HG03025 (cell line): ENCODE data around the gene EPB41L5.
"Not testable (repeated sequence)": the region's sequence is repeated elsewhere in the genome, so short reads cannot be mapped to it uniquely, and the experiment has no call there.

Experiments used
- ATAC-seq: cut with Tn5 transposase; IDR thresholded peaks from one replicate; pipeline ENCODE4 v1.9.1; 2021; ENCODE audit warnings: mild to moderate bottlenecking, moderate library complexity; ENCODE audit not compliant: unreplicated experiment, low FRiP score

Gene EPB41L5

DNA sequence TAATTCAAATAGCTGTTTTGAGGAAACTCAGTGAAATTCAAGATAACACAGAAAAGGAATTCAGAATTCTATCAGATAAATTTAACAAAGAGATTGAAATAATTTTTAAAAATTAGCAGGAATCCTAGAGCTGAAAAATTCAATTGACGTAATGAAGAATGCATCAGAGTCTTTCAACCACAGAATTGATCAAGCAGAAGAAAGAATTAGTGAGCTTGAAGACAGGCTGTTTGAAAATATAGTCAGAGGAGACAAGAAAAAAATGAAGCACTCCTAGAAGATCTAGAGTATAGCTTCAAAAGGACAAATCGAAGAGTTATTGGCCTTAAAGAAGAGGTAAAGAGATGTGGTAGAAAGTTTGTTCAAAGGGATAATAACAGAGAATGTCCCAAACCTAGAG lies 122.1 kb downstream of the EPB41L5 start:
- ATAC-seq = not testable (repeated sequence)

DNA sequence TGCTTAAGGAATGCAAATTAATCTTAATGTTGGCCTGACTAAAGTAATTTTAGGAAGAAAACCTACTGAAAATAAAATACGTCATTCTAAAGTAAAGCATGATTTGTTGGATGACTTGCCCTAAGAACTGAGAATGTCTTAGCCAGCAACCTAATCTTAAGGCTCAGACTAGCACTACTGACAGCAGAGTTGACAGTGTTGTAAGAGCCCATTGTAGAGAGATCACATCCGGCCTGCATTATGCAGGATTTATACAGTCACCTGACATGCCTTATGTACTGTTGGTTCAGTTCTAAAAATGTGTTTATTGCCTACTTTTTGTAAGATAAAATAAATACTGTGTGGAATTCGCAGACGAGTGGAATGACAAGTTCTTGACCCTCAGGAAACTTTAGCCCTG lies 128.0 kb downstream of the EPB41L5 start:
- no peak for ATAC-seq

DNA sequence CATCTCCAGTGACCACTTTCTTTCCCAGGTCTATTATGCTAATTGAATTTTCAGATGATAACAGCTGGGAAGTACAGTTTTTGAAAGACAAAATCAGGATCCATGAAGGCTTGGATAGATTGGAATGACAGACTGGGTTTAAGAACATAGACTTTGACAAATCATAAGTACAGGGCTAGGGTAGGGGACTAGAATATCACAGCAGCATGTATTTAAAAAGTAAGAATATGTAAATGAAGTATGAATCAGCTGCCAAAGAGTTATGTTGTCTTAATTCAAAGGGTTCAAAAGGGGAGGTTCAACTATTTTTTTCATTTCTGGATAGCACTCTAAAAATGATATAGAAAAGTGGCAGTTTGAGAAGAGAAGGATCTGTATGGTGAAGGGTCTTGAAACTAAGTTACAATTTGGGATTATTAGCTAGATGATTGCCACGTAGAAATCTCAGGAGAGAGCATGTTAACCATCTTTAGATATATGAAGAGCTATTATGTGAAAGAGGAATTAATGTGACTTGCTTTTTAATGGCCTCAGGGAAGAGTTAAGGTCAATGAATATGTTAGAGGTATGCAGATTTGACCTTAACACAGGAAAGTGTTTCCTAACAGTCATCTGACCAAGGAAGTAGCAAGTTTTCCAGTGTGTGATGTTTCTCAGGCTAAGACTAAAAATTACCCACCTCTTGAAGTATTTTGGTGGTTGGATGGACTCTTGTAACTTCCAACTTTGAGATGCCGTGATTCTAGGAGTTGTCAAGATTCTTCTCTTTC lies 128.6 kb downstream of the EPB41L5 start:
- no peak for ATAC-seq

DNA sequence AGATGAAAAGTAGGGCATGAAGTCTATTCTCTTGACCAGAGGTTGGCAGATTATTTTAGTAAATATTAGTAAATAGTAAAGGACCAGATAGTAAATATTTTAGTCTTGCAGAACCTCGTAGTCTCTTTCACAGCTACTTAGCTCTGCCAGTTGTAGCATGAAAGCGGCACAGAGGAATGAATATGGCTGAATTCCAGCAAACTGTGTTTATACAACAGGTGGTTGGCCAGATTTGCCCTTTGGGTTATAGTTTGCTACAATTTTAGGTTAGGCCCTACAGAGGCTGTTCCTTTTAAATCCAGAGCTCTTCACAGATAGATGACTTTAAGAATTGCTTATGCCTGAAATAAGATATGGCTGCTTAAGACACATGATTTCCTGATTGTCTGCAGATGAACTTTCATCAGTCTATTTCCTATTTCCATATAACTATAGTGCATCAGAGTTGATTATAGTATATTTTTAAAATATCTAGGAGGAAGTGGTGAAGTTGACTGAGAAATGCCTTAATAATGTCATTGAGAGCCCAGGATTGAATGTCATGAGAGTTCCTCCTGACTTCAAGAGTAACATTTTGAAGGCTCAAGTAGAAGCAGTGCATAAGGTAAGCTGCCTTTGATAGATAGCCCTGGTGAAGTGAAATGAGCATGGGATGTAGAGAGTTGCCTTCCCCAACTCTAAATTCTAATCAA lies 129.8 kb downstream of the EPB41L5 start:
- no peak for ATAC-seq

DNA sequence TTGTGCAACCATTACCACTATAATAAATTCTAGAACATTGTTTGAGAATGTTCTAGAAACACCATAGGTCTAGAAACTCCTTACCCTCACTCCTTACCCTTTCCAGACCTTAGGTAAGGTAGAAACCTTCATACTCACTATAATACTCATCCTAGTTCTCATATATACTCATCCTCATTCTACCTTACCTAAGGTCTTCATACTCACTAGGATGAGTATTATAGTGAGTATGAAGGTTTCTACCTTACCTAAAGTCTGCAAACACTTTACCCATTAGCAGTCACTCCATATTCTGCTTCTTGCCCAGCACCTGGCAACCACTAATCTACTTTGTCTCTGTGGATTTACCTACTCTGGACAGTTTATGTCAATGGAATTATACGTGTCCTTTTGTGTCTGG lies 135.4 kb downstream of the EPB41L5 start:
- ATAC-seq = no peak

DNA sequence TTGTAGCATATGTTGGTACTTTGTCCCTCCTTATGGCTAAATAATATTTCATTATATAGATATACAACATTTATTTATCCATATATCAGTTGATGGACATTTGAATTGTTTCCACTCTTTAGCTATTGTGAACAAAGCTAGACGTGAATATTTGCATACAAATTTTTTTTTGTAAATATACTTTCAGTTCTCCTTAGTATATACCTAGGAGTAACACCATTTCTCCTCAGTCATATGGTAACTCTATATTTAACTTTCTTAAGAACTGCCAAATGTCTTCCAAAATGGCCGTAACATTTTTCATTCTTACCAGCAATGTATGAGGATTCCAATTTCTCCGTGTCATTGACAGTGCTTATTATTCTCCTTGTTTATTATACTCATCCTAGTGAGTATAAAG lies 135.8 kb downstream of the EPB41L5 start:
- ATAC-seq = no peak

DNA sequence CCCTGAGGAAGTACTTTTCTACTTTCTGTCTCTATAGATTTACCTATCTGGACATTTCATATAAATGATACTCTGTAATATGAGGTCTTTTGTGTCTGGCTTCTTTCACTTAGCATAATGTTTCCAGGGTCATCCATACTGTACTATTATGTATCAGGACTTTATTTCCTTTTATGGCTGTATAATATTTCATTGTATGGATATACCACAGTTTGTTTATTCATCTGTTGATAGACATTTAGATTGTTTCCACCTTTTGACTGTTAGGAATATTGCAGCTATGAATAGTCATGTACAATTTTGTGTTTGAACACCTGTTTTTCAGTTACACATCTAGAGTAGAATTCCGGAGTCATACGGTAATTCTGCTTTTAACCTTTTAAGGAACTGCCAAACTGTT lies 136.5 kb downstream of the EPB41L5 start:
- ATAC-seq = no peak

DNA sequence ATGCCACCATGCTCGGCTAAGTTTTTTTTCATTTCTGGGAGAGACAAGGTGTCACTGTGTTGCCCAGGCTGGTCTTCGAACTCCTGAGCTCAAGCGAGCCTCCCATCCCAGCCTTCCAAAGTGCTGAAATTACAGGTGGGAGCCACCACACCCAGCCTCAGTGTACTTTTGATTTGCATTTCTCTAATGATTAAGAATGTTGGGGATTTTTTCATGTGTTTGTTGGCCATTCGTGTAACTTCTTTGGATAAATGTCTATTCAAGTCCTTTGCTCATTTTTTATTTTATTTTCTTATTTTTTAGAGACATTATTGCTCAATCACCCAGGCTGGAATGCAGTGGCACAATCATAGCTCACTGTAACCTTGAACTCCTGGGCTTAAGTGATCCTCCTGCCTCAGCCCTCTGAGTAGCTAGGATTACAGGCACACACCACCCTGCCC lies 137.2 kb downstream of the EPB41L5 start:
- ATAC-seq = no peak

DNA sequence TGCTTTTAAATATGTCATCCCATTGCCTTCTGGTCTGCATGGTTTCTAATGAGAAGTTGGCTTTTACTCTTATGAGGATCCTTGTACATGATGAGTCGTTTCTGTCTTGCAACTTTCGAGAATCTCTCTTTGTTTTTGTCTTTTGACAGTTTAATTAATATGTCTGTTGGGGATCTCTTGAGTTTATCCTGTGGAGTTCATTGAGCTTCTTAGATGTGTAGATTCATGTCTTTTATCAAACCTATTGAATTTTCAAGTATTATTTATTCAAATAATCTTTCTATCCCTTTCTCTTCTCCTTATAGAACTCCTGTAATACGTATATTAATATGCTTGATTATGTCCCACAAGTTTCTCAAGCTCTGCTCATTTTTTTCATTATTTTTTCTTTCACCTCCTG lies 142.4 kb downstream of the EPB41L5 start:
- ATAC-seq = no peak

DNA sequence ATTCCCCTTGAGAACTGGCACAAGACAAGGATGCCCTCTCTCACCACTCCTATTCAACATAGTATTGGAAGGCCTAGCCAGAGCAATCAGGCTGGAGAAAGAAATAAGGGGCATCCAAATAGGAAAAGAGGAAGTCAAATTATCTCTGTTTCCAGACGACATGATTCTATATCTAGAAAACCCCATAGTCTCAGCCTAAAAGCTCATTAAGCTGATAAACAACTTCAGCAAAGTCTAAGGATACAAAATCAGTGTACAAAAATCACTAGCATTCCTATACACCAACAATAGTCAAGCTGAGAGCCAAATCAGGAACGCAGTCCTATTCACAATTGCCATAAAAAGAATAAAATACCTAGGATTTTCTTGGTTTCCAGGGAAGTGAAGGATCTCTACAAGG lies 145.8 kb downstream of the EPB41L5 start:
- not testable (repeated sequence) for ATAC-seq

DNA sequence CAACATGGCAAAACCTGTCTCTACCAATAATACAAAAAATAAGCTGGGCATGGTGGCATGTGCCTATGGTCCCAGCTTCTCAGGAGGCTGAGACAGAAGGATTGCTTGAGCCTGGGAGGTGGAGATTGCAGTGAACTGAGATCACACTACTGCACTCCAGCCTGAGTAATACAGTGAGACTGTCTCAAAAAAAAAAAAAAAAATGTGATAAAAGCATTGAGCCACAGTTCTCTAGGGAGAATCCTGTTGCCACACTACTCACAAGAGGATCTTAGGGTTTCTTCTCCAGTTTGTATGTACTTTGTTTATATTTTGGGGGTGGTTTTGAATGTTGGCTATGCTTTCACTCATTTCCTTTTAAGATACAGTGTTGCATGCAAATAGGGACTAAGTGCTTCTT lies 148.3 kb downstream of the EPB41L5 start:
- ATAC-seq = no peak

DNA sequence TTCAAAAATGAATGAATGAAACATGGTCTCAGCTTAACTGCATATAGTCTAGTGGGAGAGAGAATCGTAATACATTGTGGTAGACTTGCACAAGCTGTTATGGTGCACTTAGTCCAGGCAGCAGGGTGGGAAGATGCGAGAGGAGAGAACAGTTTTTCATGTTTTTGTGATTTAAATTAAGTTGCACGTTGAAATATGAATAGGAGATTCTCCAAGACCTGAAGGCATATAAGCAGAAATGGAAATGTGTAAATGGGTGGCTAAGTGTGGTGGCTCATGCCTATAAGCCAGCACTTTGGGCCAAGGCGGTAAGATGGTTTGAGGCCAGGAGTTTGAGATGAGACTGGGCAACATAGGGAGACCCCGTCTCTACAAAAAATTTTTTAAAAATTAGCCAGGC lies 149.8 kb downstream of the EPB41L5 start:
- ATAC-seq = no peak

DNA sequence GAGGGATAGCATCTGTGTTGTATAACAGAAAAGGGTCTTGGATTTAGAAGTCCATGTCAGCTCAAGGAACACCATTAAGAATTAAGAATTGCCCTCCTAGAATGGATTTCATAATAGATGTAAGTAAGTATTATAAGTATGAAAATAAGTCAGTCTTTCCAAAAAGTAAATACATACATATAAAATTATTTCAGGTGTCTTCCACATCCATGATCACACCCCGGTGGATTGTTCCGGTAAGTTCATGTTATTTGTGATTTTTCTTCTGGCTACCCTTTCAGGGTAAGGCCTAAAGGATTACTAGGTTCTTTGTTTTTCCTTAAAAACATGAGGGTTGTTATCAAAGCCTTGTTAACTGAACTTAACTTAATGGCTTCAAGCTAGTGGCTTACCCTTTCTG lies 154.4 kb downstream of the EPB41L5 start:
- ATAC-seq = no peak

DNA sequence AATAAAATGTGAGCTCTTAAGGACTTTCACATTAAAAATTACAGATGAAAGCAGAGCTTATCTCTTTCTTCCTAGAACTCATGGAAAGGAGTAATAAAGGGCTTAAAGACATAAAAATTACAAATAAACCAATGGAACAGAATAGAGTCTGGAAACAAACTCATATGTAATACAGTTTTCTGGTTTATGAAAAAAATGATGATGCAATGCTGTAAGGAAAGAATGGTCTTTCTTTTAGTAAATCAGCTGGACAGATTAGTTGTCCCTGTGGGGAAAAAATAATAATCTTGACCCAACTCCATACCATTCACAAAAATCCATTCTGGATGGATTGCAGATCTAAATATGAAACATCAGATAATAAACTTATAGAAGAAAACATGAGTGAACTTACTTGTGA lies 156.1 kb downstream of the EPB41L5 start:
- no peak for ATAC-seq

DNA sequence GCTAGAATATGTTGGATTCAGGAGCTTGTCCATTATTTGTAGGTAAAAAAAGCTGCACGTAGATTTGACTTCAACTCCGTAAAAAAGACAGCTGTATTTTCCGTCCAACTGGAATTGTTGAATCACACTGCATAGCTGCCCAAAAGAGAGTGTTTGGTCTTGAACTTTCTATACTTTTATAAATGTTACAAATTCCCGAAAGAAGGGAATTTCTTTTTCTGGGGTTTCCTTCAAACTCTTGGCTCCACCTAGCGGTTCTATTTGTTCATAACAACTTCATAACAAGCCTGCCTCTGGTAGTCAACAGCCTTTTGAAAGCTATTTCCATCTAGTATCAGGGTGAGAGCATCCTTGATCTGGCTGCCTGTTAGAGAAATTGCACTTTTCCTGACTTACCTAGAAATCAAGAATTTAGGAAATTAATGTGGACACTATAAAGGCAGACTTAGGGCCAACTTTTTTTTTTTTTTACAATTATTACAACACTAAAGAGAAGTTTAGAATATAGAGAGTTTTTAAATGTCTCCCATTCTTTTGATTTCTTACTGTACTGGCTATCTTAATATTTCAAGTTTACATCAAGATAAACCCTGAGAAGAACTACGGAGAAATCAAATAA lies 162.2 kb downstream of the EPB41L5 start:
- ATAC-seq = no peak

DNA sequence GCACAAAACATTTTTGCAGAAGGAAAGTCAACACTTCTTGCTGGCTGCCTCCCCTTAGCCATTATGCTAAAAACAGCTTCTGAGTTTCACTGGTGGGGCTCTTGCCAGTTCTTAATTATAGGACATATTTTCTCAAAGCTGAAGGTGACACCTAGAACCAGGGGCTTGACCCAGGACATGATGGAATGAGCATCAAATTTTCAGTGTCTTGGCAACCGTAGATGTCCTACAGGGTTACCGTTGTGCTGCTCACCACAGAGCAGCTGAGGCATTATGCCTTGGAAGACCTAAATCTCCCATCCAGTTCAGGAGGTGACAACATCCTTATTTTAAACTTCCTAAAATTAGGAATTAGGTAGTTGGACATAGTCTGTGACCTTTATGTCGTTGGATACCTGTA lies 163.6 kb downstream of the EPB41L5 start:
- no peak for ATAC-seq

DNA sequence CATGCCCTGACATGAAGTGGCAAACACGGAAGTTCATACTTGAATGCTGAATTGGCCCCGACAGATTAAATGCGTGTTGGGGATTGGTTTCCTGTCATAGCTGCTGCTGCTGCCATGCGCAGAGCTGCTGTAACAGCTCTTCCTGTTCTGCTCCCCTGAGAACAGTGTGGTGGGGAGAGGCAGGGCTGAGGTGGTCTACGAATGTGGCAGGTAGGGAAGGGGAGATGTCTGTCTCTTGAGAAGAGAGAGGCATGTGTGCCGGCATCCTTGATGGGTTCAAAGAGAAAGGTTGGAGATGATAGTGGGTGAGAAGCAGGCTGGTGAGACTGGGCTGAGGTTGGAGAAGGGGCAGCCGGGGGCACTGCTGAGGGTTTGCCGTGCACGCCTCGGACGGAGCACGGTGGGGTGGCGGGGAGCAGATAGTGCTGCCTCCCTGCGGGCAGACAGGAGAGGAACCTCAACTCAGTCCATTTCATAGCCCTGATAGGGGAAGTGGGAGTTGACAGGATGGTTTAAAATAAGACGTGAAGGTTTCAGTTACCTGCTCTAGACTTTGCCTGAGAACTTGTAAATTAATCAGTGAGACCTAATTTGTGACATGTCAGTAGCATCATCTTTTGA lies 164.2 kb downstream of the EPB41L5 start:
- ATAC-seq = peak; percentile 96

DNA sequence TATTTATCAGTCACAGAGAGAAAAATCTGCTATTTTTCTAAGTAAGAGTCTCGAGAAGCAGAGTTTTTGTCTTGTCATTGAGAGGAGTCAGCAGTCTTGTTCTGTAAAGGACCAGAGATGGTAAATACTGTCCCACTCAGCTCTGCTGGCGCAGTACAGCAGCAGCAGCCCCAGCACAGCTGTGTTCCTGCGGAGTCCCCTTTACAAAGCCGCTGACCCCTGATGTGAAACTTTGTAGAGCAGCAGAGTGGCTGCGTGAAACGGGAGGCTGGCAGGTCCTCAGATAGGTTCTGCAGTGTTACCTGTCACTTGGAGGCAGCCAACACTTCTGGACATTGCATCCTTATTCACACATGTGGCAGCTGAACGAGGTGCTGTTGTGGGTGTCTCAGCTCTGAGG lies 165.1 kb downstream of the EPB41L5 start:
- no peak for ATAC-seq

DNA sequence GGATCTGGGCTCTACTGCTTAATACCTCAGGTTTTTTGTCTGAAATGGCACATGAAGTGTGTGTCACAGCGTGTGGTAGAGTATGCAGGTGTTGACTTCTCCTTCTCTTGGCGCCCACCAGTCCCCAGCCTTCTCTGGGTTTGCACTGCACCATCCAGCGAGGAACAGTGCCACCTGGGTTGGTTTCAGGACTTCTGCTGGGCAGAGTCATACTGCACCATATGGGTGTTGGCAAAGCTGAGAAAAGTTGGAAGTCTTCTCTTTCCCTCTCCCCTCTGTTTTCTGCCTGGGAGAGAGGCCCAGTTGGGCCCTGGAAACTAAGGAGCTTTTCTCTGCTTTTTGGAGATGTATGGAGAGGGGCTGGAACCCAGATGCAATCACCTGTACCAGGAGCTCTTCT lies 166.5 kb downstream of the EPB41L5 start:
- ATAC-seq = no peak

DNA sequence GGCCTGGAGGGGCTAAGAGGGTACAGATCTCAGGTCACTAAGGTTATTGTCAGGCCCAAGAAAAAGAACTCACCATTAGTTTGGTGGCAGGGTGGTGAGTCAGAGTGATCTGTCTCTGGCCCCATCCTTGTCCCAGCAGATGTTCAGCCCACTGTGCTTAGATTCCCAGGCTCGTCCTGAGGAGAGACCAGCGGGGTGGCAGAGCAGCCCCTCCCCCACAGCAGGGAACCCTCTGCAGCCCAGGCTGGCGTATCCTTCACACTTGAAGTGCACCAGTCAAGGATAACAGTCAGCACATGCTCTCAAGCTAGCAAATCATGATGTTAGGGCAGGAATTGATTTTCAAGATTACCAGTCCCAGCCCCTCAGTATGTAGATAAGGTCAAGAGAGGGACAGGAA lies 167.2 kb downstream of the EPB41L5 start:
- no peak for ATAC-seq

DNA sequence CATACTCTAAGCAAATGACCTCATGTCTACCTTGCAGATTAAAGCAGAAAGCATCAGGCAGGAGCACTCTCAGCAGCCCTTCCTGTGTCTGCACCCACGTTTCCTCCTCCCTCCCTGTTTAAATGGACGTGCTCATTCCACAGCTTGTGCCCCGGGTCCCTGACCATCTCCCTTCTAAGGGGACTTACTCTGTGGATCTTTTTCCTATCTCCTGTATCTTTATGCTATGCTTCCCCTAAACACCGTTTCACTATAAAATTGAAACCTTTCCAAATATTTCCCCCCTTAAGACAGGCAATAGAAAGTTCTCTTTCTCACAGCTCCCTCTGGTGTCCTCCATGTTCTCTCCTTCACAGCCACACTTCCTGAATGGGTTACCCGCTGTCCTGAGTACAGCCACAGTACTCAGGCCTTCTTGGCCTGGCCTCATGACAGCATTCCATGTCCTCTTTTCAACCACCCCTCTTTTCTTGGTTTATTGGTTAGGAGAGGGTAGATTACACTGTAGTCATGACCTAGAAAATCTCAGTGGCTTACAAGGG lies 169.2 kb downstream of the EPB41L5 start:
- no peak for ATAC-seq
